Measurements from ENCODE around the gene ASF1B.
A peak's percentile ranks its signal among the peaks of the same experiment; 100 is the strongest.

Gene ASF1B

DNA sequence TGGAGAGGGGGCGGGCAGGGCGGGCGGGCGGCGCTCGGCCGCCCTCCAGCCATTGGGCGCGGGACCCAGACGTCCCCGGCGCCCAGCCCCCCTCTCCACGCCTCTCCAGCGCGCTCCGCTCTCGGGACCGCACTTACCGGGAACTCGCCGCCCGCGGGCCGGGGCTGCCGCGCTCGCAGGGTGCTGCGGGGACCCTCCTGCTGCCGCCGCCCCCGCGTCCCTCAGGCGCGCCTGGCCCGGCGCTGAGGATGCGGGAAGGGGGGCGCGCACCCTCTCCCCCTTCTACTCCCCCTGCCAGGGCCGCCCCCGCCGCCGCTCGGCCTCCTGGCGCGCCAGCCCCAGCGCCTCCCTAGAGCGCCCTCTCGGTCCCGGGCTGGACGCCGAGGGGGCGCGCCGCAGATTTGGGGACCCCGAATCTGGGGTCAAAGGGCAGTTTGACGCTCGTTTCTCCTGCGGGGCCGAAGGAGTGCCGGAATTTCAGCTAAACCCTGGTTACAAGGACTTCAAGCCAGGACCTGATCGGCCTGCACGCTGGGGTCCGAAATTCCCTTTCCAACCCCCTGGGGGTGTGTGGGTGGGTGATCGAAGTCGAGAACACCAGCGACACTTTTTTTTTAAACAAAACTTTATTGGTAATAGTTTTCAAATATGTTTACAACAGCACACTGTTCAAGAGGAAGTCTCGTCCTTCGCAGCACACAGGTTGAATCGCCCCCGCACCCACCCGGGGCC, 45.1 kb downstream of the ASF1B start:
- no peak for DNase-seq (ENCODE audit: low read depth)
- TF ChIP-seq, protein P1, sequence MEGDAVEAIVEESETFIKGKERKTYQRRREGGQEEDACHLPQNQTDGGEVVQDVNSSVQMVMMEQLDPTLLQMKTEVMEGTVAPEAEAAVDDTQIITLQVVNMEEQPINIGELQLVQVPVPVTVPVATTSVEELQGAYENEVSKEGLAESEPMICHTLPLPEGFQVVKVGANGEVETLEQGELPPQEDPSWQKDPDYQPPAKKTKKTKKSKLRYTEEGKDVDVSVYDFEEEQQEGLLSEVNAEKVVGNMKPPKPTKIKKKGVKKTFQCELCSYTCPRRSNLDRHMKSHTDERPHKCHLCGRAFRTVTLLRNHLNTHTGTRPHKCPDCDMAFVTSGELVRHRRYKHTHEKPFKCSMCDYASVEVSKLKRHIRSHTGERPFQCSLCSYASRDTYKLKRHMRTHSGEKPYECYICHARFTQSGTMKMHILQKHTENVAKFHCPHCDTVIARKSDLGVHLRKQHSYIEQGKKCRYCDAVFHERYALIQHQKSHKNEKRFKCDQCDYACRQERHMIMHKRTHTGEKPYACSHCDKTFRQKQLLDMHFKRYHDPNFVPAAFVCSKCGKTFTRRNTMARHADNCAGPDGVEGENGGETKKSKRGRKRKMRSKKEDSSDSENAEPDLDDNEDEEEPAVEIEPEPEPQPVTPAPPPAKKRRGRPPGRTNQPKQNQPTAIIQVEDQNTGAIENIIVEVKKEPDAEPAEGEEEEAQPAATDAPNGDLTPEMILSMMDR (conservative IDR thresholded peaks at IDR 0.05; ENCODE audit: low read depth, low read length), result peak; percentile 18
- peak overlapping the region; percentile 80 for H3K4me3 ChIP-seq (ENCODE audit: low read length)

DNA sequence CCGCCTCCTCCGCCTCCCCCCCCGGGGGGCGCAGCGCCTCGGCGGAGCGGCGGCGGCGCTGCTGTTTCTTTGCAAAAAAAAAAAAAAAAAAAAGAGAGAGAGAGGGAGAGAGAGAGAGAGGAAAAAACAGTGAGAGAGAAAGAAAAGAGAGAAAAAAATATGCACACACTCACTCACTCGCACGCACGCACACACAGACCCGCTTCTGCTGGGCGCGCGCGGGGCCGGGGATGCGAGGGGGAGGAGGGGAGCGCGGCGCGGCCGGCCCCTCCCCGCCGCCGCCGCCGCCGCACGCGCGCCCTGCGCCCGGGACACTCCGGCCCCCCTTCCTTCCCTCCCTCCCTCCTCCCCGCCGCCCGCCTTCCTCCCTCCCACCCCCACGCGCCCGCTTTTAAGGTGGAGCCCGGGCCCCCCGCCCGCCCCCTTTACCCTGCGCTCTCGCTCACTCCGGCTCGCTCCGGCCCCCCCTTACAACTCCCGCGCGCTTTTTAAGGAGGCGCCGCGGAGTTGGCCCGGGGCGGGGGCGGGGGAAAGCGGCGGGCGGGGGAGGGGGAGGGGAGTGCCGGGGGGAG, 45.8 kb downstream of the ASF1B start, which contains the start of gene SAMD1:
SAMD1 (minus strand) TSS at position 243 of the 572 bp plus-strand sequence.
- TF ChIP-seq, protein P1 (conservative IDR thresholded peaks at IDR 0.05; ENCODE audit: low read depth, low read length), result no peak
- DNase-seq (ENCODE audit: low read depth), result no peak
- peak within 1 kb of the TSS; percentile 80 for H3K4me3 ChIP-seq (ENCODE audit: low read length)

DNA sequence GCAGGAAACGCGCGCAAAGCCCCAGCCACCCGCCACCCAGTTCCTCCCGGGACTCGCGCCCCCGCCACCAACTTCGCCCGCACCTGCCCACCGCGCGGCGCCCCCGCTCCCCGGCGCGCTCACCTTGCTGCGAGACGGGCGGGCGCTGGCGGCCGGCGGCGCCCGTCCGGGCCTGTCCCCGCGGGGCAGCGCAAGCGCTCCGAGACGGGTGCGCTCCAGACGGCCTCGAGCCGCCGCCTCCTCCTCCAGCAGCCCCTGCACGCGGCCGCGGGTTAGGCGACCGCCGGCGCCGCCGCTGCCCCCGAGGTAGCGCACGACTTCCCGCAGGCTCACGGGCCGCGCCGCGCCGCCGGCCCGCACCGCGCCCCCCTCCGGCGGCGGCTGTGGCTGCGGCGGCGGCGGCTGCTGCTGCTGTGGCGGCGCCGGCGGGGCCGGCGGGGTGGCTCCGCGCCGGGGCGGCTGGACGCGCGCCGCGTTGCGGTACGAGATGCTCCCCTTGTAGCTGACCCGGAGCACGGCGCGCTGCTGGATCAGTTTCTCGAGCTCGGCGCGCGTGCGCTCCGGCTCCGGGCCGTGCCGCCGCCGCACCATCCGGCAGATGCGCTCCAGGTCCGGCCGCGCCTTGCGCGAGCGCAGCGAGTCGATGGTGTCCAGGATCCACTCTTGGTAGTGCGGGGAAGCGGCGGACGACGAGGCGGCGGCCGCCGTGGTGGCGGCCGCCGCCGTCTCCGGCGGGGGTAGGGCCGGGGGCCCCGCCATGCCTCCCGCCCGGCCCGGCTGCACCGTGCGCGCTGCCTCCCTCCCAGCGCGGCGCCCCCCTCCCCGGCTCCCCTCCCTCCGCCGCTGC, 46.5 kb downstream of the ASF1B start:
- peak overlapping the region; percentile 47 for H3K4me3 ChIP-seq (ENCODE audit: low read length)
- TF ChIP-seq, protein P1 (conservative IDR thresholded peaks at IDR 0.05; ENCODE audit: low read depth, low read length), result no peak
- DNase-seq (ENCODE audit: low read depth), result no peak

DNA sequence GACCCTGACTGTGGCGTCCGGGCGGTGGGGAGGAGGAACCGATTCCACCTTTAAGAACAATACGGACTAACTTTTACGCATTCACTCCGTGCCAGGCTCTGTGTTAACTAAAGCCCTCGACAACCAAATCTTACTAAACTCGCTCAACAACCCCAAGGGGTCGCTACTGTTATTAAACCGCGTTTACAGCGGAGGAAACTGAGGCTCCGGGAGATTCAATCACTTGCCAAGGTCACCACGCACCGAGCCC, 47.1 kb downstream of the ASF1B start:
- TF ChIP-seq, protein P1 (conservative IDR thresholded peaks at IDR 0.05; ENCODE audit: low read depth, low read length), result peak; percentile 26
- no peak for DNase-seq (ENCODE audit: low read depth)
- peak overlapping the region; percentile 37 for H3K4me3 ChIP-seq (ENCODE audit: low read length)

DNA sequence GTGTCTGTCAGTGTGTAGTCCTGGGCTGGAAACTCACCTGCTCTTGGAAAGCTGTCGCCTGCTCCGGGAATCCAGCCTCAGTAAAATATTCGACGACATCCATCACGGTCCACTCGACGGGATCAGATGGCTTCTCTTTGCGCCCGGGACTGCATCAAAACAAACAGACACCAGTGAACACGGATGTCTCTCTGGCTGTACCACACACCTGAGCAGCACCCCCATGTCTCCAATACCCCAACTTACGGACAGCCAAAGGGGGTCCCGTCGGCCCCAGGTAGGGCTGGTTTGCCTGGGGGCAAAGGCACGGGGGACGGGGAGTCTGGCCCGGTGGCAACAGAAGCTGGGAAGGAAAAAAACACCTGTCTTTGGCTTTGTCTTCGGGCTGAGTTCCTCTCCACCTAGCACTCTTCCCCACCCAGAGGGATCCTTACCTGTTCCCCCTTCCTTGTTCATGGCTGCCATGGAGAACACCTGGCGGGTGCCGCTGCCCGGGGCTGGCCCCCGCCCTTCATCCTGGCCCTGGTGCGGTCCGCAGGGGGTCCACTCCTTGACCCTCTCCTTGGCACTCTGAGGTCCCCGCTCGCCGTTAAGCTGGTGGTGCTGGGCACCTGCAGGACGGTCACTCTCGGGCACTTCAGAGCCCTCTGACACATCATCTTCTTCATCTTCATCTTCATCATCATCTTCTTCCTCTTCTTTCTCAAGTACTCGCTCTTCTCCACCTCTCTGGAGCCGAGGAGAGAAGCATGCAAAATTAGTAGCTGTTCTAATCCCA, 47.6 kb downstream of the ASF1B start:
- TF ChIP-seq, protein P1 (conservative IDR thresholded peaks at IDR 0.05; ENCODE audit: low read depth, low read length), result no peak

DNA sequence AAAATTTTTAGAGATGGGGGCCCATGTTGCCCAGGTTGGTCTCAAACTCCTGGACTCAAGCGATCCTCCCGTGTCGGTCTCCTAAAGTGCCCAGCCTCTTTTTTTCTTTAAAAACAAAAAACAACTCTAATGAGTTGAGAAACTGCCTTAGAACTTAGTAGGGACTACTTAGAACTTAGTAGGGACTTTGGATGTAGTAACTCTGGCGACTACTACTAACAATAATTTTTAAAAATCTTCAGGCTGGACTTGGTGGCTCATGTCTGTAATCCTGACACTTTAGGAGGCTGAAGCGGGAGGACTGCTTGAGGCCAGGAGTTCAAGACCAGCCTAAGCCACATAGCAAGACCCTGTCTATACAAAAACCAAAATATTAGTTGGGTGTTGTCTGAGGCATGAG, 50.3 kb downstream of the ASF1B start:
- DNase-seq (ENCODE audit: low read depth), result no peak
- no peak overlapping the region for H3K4me3 ChIP-seq (ENCODE audit: low read length)
- TF ChIP-seq, protein P1 (conservative IDR thresholded peaks at IDR 0.05; ENCODE audit: low read depth, low read length), result no peak

More for the DNA sequence above, 47.6 kb downstream of the ASF1B start:
- no peak for DNase-seq (ENCODE audit: low read depth)
- H3K4me3 ChIP-seq (ENCODE audit: low read length), result peak overlapping the region; percentile 37

Measured in retinal pigment epithelial cell (primary cell).